Stimulated activated CD4-positive, alpha-beta T cell treated with anti-CD3 and anti-CD28 coated beads, Interleukin-2, amount 100 ng/mL, for 4 hours (primary cell): ENCODE data around the gene RNU1-3.

Experiments
- DNase-seq: peaks from one replicate; pipeline ENCODE4 v3.0.0-alpha.2; 2020; ENCODE audit warnings: low read depth

Gene RNU1-3

GRCh38 chr1:16617778-16618580 is 48.8 kb downstream of the RNU1-3 start:
- DNase-seq, result no peak

GRCh38 chr1:16617114-16617631 is 49.6 kb downstream of the RNU1-3 start:
- DNase-seq, result no peak
